MCF 10A (cell line): ENCODE data around the gene CACNA1C. TPM values are rescaled to one million over a fixed set of nuclear protein-coding genes. Genes with fewer than 3 reads are reported as not detected.
A peak's percentile ranks its signal among the peaks of the same experiment; 100 is the strongest.

Source experiments
- BruUV-seq: library from RNA; stranded (reverse); fragments of 400-500 nt; replicated peaks from 2 replicates; lab custom pipeline; 2021; lab: Mats Ljungman, UMichigan
- CTCF ChIA-PET: fragments of 300-600 bp; sonication (Branson Sonifier 250); formaldehyde crosslinking; extraction: SDS; loops from one replicate; lab custom pipeline; 2021; ENCODE audit warnings: antibody characterized with exemption, inconsistent platforms; lab: Yijun Ruan, JAX
- POLR2A ChIA-PET: fragments of 300-600, 350-650 bp; sonication (Branson Sonifier 250); formaldehyde crosslinking; extraction: SDS; loops from one replicate; lab custom pipeline; 2020; ENCODE audit warnings: antibody characterized with exemption, inconsistent platforms; lab: Yijun Ruan, JAX
- DNase-seq: peaks from one replicate; pipeline ENCODE4 v3.0.0-alpha.2; 2018; ENCODE audit not compliant: unreplicated experiment
- H3K27ac Mint-ChIP-seq: one replicate; pipeline ENCODE4 v1.8.0; 2022; ENCODE audit warnings: mild to moderate bottlenecking, low read depth, mixed read lengths; ENCODE audit not compliant: unreplicated experiment
- H3K27me3 Mint-ChIP-seq: one replicate; pipeline ENCODE4 v1.8.0; 2022; ENCODE audit warnings: mixed read lengths; ENCODE audit not compliant: insufficient read depth, unreplicated experiment
- H3K36me3 Mint-ChIP-seq: one replicate; pipeline ENCODE4 v1.8.0; 2022; ENCODE audit warnings: mild to moderate bottlenecking, moderate library complexity, mixed read lengths; ENCODE audit not compliant: insufficient read depth, unreplicated experiment
- H3K4me1 Mint-ChIP-seq: one replicate; pipeline ENCODE4 v1.8.0; 2022; ENCODE audit warnings: mixed read lengths; ENCODE audit not compliant: insufficient read depth, unreplicated experiment
- H3K4me3 Mint-ChIP-seq: one replicate; pipeline ENCODE4 v1.8.0; 2022; ENCODE audit warnings: mild to moderate bottlenecking, moderate library complexity, mixed read lengths; ENCODE audit not compliant: unreplicated experiment
- H3K9me3 Mint-ChIP-seq: one replicate; pipeline ENCODE4 v1.8.0; 2022; ENCODE audit warnings: mixed read lengths; ENCODE audit not compliant: unreplicated experiment
- intact Hi-C: fragments of 100-400 bp; cut with micrococcal nuclease; formaldehyde crosslinking; loops from 2 replicates; pipeline ENCODE4 v1.14.1; 2022
- total RNA-seq: library from RNA; stranded (reverse); gene quantifications from 2 replicates; pipeline ENCODE4 v1.2.3, GENCODE V29; 2022
- TF ChIP-seq, protein P1 (sequence below): fragments of 200-600 bp; IDR thresholded peaks from one replicate; pipeline ENCODE4 v1.8.0; 2022; ENCODE audit warnings: antibody characterized with exemption, mild to moderate bottlenecking; ENCODE audit not compliant: unreplicated experiment

The CACNA1C gene
- total RNA-seq, 1 experiment from 2014 or later = not detected

DNA sequence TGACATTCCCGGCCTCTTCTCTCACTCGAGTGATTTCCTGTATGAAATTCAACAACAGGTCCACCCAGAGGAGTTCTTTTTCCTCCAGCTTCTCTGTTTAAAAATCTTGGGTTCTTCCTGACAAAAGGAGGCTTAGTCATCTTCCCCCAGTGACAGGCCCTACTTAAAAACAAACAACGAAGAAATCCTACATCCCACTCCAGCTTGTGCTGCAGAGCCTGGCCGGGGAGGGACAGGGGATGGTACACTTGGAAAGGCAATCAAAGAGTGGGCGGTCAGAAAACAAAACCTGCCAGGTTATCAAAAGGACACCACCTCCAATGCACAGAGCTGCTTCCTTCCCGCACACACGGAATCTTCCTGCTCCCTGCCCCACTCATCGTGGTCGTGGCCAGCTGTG is 101.3 kb downstream of the CACNA1C start:
- no peak for DNase-seq
- Mint-ChIP-seq H3K4me3 (no peak overlapping the region), H3K4me1 (peaks cover 9% of the 10 kb centered on the region), H3K27ac (no peak overlapping the region), H3K36me3 (no peaks in the 10 kb centered on the region), H3K9me3 (no peaks in the 10 kb centered on the region), H3K27me3 (no peaks in the 10 kb centered on the region)
- ChIA-PET CTCF (interaction anchor here (0.5 kb wide), 1 partner anchor 130 kb away, joined by 3 read pairs; no protein-coding TSS in a partner anchor), POLR2A (interaction anchor here (1.1 kb wide), 1 partner anchor 13 kb away, joined by 3 read pairs; no protein-coding TSS in a partner anchor)
- TF ChIP-seq, protein P1, sequence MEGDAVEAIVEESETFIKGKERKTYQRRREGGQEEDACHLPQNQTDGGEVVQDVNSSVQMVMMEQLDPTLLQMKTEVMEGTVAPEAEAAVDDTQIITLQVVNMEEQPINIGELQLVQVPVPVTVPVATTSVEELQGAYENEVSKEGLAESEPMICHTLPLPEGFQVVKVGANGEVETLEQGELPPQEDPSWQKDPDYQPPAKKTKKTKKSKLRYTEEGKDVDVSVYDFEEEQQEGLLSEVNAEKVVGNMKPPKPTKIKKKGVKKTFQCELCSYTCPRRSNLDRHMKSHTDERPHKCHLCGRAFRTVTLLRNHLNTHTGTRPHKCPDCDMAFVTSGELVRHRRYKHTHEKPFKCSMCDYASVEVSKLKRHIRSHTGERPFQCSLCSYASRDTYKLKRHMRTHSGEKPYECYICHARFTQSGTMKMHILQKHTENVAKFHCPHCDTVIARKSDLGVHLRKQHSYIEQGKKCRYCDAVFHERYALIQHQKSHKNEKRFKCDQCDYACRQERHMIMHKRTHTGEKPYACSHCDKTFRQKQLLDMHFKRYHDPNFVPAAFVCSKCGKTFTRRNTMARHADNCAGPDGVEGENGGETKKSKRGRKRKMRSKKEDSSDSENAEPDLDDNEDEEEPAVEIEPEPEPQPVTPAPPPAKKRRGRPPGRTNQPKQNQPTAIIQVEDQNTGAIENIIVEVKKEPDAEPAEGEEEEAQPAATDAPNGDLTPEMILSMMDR = no peak
- intact Hi-C loops = no loop called here
- no TSS peak for BruUV-seq

DNA sequence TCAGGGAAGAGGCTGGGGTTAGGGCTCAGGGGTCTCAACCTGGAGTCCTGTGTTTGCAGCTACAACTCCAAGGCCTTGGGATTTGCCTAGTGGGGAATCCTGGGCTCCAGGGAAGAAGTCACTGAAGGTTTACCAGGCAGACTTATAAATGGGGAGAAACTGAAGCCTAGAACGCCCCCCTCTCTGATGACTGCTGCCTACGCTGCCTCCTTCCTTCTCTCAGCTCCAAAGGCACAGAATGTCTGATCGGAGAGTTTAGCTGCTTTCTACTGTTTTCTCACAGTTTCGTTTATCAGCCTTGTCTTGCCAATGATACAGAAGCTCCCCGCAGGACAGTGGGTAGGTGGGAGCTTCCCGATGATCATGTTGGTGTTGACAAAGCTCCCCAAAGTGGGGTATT is 101.7 kb downstream of the CACNA1C start:
- no peak overlapping the region for H3K27ac Mint-ChIP-seq
- no peak for DNase-seq
- ChIA-PET CTCF (no interaction called here), POLR2A (interaction anchor here (1.1 kb wide), 1 partner anchor 13 kb away, joined by 3 read pairs; no protein-coding TSS in a partner anchor)
- no peaks in the 10 kb centered on the region for H3K9me3 Mint-ChIP-seq
- peaks cover 9% of the 10 kb centered on the region for H3K4me1 Mint-ChIP-seq
- TF ChIP-seq, protein P1 = no peak
- no peak overlapping the region for H3K4me3 Mint-ChIP-seq
- H3K36me3 Mint-ChIP-seq = no peaks in the 10 kb centered on the region
- no peaks in the 10 kb centered on the region for H3K27me3 Mint-ChIP-seq
- no TSS peak for BruUV-seq
- intact Hi-C loops = no loop called here

DNA sequence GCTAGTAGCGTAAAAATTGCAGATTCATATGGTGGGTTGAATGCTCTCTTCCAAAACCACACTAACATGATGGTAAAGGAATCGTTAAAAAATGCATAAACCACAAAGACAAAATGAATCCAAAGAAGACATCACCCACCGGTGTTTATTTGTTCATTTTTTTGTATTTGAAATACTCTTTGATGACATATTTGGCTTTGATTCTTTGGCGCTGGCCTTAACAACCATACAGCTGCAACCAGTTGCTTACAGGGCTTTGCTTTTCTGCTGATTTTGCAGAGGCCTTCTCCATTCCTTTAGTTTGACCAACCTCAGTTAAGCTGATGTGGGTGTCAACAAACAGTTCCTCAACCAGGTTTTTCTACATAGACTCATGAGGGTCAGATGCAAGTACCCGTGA is 103.5 kb downstream of the CACNA1C start:
- no peak overlapping the region for H3K4me3 Mint-ChIP-seq
- intact Hi-C loops = no loop called here
- TF ChIP-seq, protein P1 = no peak
- DNase-seq = no peak
- no peak overlapping the region for H3K27ac Mint-ChIP-seq
- no peaks in the 10 kb centered on the region for H3K36me3 Mint-ChIP-seq
- no TSS peak for BruUV-seq
- H3K4me1 Mint-ChIP-seq = peaks cover 9% of the 10 kb centered on the region
- POLR2A ChIA-PET = interaction anchor here (0.8 kb wide), 1 partner anchor 182 kb away, joined by 3 read pairs; no protein-coding TSS in a partner anchor
- H3K27me3 Mint-ChIP-seq = no peaks in the 10 kb centered on the region
- no peaks in the 10 kb centered on the region for H3K9me3 Mint-ChIP-seq
- CTCF ChIA-PET = interaction anchor here (1.4 kb wide), 1 partner anchor 122 kb away, joined by 6 read pairs; no protein-coding TSS in a partner anchor

DNA sequence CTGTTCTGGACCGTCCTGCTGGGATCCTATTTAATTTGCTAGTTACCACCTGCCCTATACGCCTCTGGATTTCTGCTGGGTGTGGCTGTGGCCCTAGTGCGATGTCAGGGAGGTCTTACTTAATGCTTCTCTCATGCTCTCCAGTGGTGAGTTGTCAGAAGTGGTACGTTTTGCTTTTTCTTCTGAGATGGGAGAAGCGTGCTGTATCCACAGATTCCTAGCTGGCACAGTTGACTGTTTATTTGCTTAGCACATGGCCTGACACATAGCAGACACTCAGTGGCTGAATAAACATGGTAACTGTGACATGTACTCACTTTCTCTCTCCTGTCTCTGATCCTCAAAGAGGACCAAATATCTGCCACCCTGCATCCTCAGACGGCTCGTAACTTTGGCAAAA is 107.3 kb downstream of the CACNA1C start:
- intact Hi-C loops = no loop called here
- no peaks in the 10 kb centered on the region for H3K27me3 Mint-ChIP-seq
- H3K27ac Mint-ChIP-seq = peak overlapping the region; percentile 9
- BruUV-seq = no TSS peak
- H3K4me1 Mint-ChIP-seq = no peaks in the 10 kb centered on the region
- H3K9me3 Mint-ChIP-seq = no peaks in the 10 kb centered on the region
- ChIA-PET POLR2A (no interaction called here), CTCF (no interaction called here)
- no peak overlapping the region for H3K4me3 Mint-ChIP-seq
- H3K36me3 Mint-ChIP-seq = no peaks in the 10 kb centered on the region
- TF ChIP-seq, protein P1 = no peak
- no peak for DNase-seq
